Measurements from ENCODE around the gene STARD13.
"Not testable (repeated sequence)": the region's sequence is repeated elsewhere in the genome, so short reads cannot be mapped to it uniquely, and the experiment has no call there.

The STARD13 gene

GRCh38 chr13:33260168-33261098 lies 25.1 kb downstream of the STARD13 start:
- no peak for FAIRE-seq
- DNase-seq (ENCODE audit: insufficient read length, low spot score) = no peak

- DNase-seq (ENCODE audit: insufficient read length, low spot score) = no peak
Measured at GRCh38 chr13:33259296-33259695, 26.3 kb downstream of the STARD13 start.

GRCh38 chr13:33258808-33259193 lies 26.8 kb downstream of the STARD13 start:
- FAIRE-seq (no peak), DNase-seq (ENCODE audit: insufficient read length, low spot score) (no peak)

More at GRCh38 chr13:33259296-33259695, 26.3 kb downstream of the STARD13 start:
- no peak for FAIRE-seq

GRCh38 chr13:33257841-33258807 lies 27.4 kb downstream of the STARD13 start:
- no peak for FAIRE-seq

GRCh38 chr13:33256148-33256840 lies 29.3 kb downstream of the STARD13 start:
- no peak for DNase-seq (ENCODE audit: insufficient read length, low spot score)
- no peak for FAIRE-seq

More at GRCh38 chr13:33257841-33258807, 27.4 kb downstream of the STARD13 start:
- no peak for DNase-seq (ENCODE audit: insufficient read length, low spot score)

- FAIRE-seq = no peak
- DNase-seq (ENCODE audit: insufficient read length, low spot score) = no peak
Measured at GRCh38 chr13:33252135-33252534, 33.4 kb downstream of the STARD13 start.

- FAIRE-seq (no peak), DNase-seq (ENCODE audit: insufficient read length, low spot score) (peak; percentile 64)
Measured at GRCh38 chr13:33251131-33251661, 34.4 kb downstream of the STARD13 start.

- FAIRE-seq = no peak
Measured at GRCh38 chr13:33250609-33251008, 34.9 kb downstream of the STARD13 start.

GRCh38 chr13:33249894-33250293 lies 35.7 kb downstream of the STARD13 start:
- FAIRE-seq (no peak), DNase-seq (ENCODE audit: insufficient read length, low spot score) (no peak)

More at GRCh38 chr13:33250609-33251008, 34.9 kb downstream of the STARD13 start:
- no peak for DNase-seq (ENCODE audit: insufficient read length, low spot score)

- FAIRE-seq (no peak), DNase-seq (ENCODE audit: insufficient read length, low spot score) (no peak)
Measured at GRCh38 chr13:33249066-33249465, 36.5 kb downstream of the STARD13 start.

- DNase-seq (ENCODE audit: insufficient read length, low spot score) (no peak), FAIRE-seq (no peak)
Measured at GRCh38 chr13:33245505-33246158, 39.9 kb downstream of the STARD13 start.

GRCh38 chr13:33244907-33245287 lies 40.7 kb downstream of the STARD13 start:
- FAIRE-seq (no peak), DNase-seq (ENCODE audit: insufficient read length, low spot score) (no peak)

GRCh38 chr13:33244210-33244906 lies 41.2 kb downstream of the STARD13 start:
- FAIRE-seq (no peak), DNase-seq (ENCODE audit: insufficient read length, low spot score) (no peak)

GRCh38 chr13:33242984-33243617 lies 42.5 kb downstream of the STARD13 start:
- FAIRE-seq (no peak), DNase-seq (ENCODE audit: insufficient read length, low spot score) (no peak)

- not testable (repeated sequence) for FAIRE-seq; DNase-seq (ENCODE audit: insufficient read length, low spot score)
Measured at GRCh38 chr13:33242372-33242771, 43.2 kb downstream of the STARD13 start.

- DNase-seq (ENCODE audit: insufficient read length, low spot score) (no peak), FAIRE-seq (no peak)
Measured at GRCh38 chr13:33236021-33236420, 49.5 kb downstream of the STARD13 start.

GRCh38 chr13:33235564-33235963 lies 50.0 kb downstream of the STARD13 start:
- no peak for DNase-seq (ENCODE audit: insufficient read length, low spot score)

GRCh38 chr13:33235078-33235477 lies 50.5 kb downstream of the STARD13 start:
- FAIRE-seq (no peak), DNase-seq (ENCODE audit: insufficient read length, low spot score) (no peak)

More at GRCh38 chr13:33235564-33235963, 50.0 kb downstream of the STARD13 start:
- FAIRE-seq = no peak

- DNase-seq (ENCODE audit: insufficient read length, low spot score) = no peak
- no peak for FAIRE-seq
Measured at GRCh38 chr13:33233547-33233946, 52.0 kb downstream of the STARD13 start.
